CD4-positive, alpha-beta T cell treated with Interleukin-12 subunit alpha and Interleukin-12 subunit beta, for 1 hour (primary cell): ENCODE measurements around the gene RPTOR.
"Not testable (repeated sequence)": the region's sequence is repeated elsewhere in the genome, so short reads cannot be mapped to it uniquely, and the experiment has no call there.

Source experiments
- DNase-seq: peaks from one replicate; pipeline ENCODE4 v3.0.0-alpha.2; 2020

Gene RPTOR

GRCh38 chr17:80621335-80621996, 76.8 kb downstream of the RPTOR start:
- DNase-seq: no peak

DNA sequence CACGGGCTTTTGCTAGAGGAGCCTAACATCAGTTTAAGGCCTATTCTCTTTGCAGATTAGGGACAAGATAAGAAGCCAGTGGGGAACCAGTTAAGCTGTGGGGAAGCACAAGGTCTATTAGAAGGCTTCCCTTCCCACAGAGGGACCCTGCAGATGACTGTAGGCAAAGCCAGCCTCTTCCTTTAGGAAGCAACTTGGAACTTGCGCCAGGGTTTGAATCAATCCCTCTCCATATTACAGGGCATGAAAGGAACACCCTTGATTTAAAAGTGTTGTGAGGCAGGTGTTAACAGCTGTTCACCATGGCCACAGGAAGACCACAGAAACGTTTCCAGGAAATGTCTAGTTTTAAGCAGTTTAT, 77.3 kb downstream of the RPTOR start:
- DNase-seq: peak; percentile 4

DNA sequence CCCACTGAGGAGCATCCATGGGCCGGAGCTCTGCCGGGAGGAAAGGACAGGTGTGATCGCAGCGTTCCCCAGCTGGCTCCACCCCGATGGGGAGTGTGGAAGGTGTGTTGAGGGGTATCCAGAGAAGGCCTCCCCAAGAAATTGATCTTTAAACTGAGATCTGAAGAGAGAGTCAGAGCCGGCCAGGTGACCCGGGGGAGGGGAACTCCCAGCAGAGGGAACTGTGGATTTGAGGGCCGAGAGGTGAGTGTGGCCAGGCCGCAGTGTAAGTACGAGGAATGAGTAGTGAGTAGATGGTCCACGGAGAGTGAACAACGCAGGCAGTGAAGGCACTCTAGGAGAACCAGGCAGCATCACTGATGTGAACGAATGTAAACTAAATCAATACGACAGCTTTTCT, 80.2 kb downstream of the RPTOR start:
- no peak for DNase-seq

DNA sequence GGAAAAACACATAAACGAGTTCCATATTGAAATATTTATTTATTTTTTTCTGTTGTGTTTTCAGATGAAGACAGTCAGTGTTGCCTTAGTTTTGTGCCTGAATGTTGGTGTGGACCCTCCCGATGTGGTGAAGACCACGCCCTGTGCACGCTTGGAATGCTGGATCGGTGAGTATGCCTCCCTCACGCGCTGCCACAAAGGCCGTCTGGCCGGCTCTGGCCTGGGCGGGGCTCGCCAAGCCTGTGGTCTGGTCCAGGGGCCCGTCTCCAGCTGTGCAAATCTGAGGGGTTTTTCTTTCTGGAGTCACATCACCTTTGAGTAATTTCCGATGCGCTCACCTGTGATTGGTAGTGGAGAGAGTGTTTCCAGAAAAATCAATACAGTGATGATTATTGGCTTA, 81.0 kb downstream of the RPTOR start:
- DNase-seq: no peak

GRCh38 chr17:80628881-80629280, 84.2 kb downstream of the RPTOR start:
- not testable (repeated sequence) for DNase-seq

- no peak for DNase-seq
Observed at GRCh38 chr17:80629298-80630028, 84.8 kb downstream of the RPTOR start.

DNA sequence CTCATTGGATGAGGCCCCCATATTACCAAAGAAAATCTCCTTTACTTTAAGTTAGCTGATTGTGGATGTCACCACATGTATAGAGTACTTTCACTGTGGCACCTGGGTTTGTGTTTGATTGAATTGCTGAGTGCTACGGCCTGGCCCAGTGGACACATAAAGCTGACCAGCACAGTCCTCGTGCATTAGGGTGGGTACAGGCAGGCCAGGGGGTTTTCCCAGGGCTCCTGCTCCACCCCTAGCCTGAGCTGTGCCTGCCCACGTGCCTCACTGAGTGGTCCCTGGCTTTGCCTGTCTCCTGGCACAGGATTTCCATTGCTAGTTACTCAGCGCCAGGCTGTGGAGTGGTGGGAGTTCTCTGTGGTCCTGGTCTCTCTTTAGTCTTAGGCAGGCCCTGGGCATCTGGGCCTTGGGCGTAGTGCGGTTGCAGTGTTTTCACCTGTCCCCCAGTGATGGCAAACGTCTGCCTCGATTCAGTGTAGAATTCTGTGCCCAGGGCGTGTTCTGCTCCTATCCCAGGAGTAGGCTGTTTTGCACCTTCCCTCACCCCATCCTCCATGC, 86.0 kb downstream of the RPTOR start:
- no peak for DNase-seq

DNA sequence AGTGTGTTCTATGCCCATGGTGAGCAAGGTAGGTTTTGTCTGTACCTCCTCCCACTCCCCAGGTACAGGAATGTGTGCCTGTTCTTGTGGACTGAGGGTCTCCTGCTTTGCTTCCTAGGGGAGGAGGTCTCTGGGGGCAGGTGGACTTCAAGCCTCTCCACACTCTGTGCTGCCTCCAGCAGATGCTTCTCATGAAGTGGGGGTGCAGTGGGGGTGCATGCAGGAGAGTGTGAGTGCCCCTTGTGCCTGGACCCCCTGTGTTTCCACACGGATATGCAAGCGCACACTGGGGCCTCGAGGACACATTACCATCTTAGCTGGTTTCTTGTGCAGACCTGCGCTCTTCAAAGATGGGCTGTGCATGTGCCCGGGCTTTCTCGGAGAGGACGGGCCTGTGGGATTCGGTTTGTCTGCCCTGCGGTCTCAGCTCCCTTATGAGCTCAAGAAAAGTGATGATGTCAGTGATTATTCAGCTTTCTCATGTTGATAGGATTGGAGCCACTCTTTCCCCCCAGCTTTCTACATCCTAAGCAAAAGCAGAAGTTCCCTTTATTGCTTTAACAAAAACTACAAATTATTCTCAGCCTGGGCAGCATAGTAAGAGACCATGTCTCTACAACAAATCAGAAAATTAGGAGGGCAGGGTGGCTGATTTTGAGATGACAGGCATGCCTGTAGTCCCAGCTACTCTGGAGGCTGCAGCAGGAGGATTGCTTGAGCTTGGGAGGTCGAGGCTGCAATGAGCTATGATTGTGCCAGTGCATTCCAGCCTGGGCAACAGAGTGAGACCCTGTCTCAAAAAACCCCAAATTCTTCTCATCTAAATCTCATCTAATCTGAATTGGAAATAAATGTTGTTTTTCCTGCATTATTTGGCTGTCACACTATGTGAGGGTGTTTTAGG, 86.8 kb downstream of the RPTOR start:
- DNase-seq: no peak

GRCh38 chr17:80632046-80632581, 87.5 kb downstream of the RPTOR start:
- DNase-seq: no peak

DNA sequence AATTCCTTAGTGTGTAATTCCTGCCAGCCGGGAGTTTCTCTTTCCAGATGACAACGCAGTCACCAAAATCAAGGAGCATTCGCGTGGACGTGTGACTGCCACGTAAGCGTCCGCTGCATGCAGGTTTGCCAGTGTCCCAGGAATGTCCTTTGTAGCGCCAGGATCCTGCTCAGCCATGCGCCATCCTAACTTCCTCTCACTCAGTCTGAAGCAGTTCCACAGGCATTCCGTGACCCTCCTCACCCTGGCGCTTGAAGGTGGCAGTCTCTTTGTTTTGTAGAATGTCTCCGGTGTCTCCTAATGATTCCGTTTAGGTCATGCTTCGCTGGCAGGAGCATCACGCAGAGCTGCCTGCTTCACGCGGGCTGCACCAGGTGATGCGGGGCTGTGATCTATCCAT, 88.6 kb downstream of the RPTOR start:
- DNase-seq: no peak

DNA sequence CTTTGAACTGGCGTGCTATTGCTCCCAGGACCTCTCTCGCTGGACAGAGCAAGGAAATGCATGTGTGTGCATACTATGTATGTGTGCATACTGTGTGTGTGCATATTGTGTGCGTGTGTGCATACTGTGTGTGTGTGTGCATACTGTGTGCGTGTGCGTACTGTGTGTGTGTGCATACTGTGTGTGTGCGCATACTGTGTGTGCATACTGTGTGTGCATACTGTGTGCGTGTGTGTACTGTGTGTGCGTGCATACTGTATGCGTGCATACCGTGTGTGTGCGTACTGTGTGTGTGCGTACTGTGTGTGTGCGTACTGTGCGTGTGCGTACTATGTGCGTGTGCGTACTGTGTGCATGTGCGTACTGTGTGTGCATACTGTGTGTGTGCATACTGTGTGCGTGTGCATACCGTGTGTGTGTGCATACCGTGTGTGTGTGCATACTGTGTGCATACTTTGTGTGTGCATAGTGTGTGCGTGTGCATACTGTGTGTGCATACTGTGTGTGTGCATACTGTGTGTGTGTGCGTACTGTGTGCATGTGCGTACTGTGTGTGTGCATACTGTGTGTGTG, 89.4 kb downstream of the RPTOR start:
- DNase-seq: no peak

DNA sequence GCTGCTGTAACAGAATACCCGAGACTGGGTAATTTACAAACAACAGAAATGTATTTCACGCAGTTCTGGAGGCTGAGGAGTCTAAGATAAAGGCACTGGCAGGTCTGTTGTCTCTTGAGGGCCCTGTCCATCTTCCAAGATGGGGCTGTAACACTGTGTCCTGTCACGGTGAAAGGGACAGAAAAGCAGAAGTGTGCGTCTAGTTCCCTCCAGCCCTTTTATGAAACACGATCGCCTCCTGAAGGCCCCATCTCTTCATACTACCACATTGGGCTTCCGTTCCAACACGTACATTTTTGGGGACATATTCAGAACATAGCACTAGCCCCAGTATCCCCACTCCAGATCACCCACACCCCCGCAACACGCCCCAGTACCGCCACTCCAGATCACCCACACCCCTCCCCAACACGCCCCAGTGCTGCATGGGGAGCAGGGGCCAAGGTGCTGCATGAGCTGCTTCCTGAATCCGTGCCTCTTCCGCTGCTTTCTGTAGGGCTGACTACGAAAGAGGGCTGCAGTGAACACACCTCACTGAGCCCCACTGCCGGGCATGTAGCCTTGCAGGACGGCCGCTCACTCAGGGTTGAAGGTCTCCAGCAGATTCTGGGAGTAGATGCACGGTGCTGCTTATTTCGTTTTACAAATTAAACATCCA, 91.9 kb downstream of the RPTOR start:
- DNase-seq: peak; percentile 11

GRCh38 chr17:80637048-80637781, 92.6 kb downstream of the RPTOR start:
- no peak for DNase-seq

DNA sequence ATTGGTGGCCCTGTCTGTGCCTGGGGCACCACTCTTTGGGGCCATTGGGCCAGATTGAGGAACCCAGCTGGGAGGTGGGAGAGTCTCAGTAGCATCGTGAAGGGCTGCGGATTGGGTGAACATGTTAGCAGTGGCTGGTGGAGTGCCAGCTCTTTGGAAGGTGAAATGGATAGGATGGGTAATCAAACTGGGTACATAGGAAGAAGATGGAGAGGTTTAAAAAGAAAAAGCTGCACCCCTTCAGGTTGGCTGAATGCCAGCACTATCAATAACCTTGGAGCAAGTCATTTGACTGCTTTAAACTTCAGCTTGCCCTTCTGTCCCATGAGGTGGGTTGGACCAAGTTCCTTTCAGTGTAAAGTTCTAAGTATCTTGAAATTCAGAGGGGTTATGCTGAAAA, 95.0 kb downstream of the RPTOR start:
- DNase-seq: no peak

GRCh38 chr17:80640366-80641084, 95.9 kb downstream of the RPTOR start:
- DNase-seq: no peak

DNA sequence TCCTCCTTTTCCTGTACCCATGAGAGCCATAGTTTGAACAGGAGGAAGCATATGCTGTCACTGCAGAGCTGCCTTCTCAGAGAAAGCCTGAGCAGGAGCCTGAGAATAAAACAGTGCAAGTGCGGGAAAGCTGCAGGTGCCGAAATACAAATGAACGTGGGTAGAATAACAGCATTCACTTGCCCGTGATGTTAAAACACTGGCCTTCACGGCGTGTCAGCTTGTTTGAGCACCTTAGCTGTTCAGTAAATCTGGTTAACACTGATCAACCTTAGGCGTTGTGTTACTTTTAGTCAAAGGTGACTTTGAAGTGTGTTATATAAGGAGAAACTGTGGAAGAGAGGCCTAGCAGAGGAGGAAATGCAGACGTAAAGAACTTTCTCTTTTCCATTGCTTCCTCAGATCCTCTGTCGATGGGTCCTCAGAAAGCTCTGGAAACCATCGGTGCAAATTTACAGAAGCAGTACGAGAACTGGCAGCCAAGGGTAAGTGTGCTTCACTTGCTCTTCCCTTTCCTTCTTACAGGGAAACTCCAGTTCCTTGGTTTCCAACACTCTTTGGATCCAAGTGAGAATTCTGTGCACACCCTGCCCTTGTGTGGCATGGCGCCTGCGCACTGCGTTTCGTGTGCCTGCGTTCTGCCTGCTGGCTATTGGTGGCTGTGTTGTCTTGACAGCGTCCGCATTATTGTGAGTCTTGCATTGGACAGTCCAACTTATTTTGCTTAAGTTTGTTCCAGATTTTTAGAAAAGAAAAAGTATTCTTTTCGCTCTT, 98.9 kb downstream of the RPTOR start:
- DNase-seq: no peak

- DNase-seq: no peak
Observed at GRCh38 chr17:80644536-80644935, 99.9 kb downstream of the RPTOR start.

- DNase-seq: no peak
Observed at GRCh38 chr17:80645706-80646325, 101.2 kb downstream of the RPTOR start.

DNA sequence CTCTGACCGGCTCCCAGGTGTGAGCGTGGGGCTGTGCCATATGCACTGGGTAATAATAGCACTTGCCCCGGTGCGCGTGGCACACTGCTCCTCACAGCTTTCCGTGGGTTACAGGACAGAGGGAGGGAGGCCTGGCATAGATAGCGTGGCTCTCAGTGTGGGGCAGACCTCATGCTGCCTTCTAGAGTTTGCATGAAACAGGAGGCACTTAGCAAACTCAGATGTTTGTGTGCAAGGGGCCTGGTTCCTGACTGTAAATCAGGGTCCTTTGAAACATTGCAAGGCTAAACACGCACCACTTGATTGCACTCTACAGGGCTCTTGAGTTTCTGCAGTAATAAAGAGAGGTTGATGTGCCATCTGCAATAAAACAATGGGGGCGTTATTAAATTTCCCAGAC, 101.7 kb downstream of the RPTOR start:
- DNase-seq: no peak

DNA sequence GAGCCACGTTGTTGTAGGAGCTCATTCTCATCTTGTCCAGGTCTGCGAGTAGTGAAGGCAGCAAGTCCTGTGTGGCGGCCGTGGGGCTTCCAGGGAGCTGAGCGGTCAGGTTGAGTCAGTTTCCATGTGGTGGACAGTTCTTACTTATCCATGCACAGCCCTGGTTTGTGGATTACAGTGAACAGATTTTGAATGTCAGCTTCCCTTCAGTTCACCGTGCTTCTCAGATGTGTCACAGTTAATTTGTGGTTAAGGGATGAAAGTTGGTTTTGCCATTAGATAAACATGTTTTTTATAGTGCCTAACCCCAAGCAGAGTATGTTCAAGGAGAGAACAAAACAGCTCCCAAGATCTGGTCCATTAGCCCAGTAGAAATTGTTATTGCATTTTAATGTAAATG, 103.1 kb downstream of the RPTOR start:
- DNase-seq: no peak
